ENCODE data around the gene SMPD3. TPM values are rescaled to one million over a fixed set of nuclear protein-coding genes. Genes with fewer than 3 reads are reported as not detected.

SMPD3 gene
- total RNA-seq (2022; extraction: Qiagen RNA extraction; ENCODE audit: low read depth), result 0.08 to 0.33 TPM (median 0.15 TPM) in 5 replicates

DNA sequence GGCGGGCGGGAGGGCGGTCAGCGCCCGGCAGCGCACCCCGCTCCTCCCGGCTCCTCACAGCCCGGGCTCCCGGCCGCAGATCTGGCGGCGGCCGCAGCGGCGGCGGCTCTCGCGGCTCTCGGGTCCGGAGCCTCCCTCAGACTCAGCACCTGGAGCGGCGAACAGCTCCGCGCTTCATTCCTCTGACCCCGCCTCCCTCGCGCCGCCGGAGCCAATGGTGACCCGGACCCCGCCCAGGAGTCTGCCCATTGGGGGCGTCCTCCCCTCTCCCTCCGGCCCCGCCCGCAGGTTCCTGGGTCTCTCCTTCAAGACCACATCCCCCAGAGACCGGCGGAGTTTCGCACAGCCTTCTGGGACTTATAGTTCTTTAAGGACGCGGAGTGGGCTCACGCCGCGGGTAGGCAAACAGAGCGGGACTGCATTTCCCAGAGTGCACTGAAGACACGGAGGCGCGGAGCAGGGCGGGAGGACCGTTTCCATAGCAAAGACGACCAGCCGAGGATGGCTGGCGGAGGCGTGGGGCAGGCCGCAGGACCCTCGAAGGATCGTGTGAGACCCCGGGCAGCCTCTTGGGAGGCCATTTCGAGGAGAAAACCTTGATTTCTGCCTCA, at the start of gene SMPD3:
SMPD3 (minus strand) TSS at position 149 of the 611 bp plus-strand sequence. CDS start 76,327 bp downstream, outside the sequence.

DNA sequence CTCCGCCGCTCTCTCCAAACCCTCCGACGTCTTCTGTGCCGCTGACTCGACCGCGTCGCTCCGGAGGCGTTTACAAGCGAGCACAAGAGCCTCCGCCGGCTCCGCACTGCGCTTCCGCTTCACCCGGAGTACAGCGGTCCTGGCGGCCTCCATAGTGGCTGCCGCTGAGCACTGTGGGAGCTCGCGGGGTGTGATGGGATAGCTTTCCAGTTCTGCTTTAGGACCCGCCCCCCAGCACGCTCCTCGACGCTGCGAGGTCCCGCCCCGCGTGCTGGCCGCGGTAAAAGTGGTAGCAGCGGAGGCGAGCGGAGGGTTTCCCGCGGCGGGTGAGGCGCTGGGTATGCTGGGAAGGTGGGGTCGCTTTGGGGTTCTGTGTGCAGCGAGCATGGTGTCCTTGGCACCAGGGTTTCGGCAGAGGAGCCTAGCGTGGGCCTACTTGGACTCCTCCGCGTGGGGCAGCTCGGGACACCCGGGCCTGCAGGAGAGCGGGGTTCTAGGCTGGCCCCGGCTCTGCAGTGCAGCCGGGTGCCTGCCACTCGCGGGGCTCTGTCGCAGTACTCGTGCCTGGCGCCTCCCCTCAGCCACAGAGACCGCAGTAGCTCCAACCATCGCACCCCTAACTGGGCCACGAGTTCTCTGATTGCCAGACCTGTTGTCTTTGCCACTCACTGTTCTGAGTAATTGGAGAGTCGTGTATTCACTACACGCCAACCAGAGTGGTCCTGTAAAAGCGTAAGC, 137.4 kb downstream of the SMPD3 start, which contains the start of the genes PRMT7 and SLC7A6OS:
PRMT7 (plus strand) TSS at position 246 of the 738 bp plus-strand sequence. CDS start 4,961 bp downstream, outside the sequence.
SLC7A6OS (minus strand) TSS at position 173 of the 738 bp plus-strand sequence; CDS start at position 153, 20 bp downstream.

Other genes starting within 250 kb of the SMPD3 start
- gene ESRP2, start 212.4 kb downstream of the SMPD3 start, total RNA-seq (2022; extraction: Qiagen RNA extraction; ENCODE audit: low read depth), result 0.06 to 0.40 TPM (median 0.15 TPM) in 5 replicates
- gene PLA2G15, start 203.1 kb downstream of the SMPD3 start, total RNA-seq (2022; extraction: Qiagen RNA extraction; ENCODE audit: low read depth), result 11.0 to 16.4 TPM (median 14.7 TPM) in 5 replicates
- 24.7 to 35.4 TPM (median 30.5 TPM) in 5 replicates for gene SLC7A6, start 184.0 kb downstream of the SMPD3 start, total RNA-seq (2022; extraction: Qiagen RNA extraction; ENCODE audit: low read depth)
- 11.0 to 14.3 TPM (median 11.8 TPM) in 5 replicates for gene SLC7A6OS, start 137.6 kb downstream of the SMPD3 start, total RNA-seq (2022; extraction: Qiagen RNA extraction; ENCODE audit: low read depth)
- gene PRMT7, start 137.5 kb downstream of the SMPD3 start, total RNA-seq (2022; extraction: Qiagen RNA extraction; ENCODE audit: low read depth), result 22.6 to 35.5 TPM (median 30.5 TPM) in 5 replicates
- 4.9 to 9.4 TPM (median 8.8 TPM) in 5 replicates for gene ZFP90, start 90.8 kb upstream of the SMPD3 start, total RNA-seq (2022; extraction: Qiagen RNA extraction; ENCODE audit: low read depth)
- gene CDH3, start 196.8 kb upstream of the SMPD3 start, total RNA-seq (2022; extraction: Qiagen RNA extraction; ENCODE audit: low read depth), result 0.15 to 0.68 TPM (median 0.20 TPM) in 5 replicates